Activated naive CD4-positive, alpha-beta T cell treated with anti-CD3 and anti-CD28 coated beads, Interleukin-2, amount 10 ng/mL, durations not matched to agents 5 hours and 36 hours (primary cell): ENCODE results near the gene BTNL3. TPM values are rescaled to one million over a fixed set of nuclear protein-coding genes. Genes with fewer than 3 reads are reported as not detected.

Experiments used
- microRNA-seq: library from miRNA; unstranded; fragments of <30 nt; microRNA quantifications from one replicate; pipeline ENCODE4 v1.2.0, GENCODE V29; 2022; ENCODE audit warnings: borderline microRNAs expressed, borderline replicate concordance
- total RNA-seq, 2 experiments: library from RNA; stranded (reverse); gene quantifications; one replicate each; pipeline ENCODE4 v1.2.3, GENCODE V29; 2021

The BTNL3 gene, protein sequence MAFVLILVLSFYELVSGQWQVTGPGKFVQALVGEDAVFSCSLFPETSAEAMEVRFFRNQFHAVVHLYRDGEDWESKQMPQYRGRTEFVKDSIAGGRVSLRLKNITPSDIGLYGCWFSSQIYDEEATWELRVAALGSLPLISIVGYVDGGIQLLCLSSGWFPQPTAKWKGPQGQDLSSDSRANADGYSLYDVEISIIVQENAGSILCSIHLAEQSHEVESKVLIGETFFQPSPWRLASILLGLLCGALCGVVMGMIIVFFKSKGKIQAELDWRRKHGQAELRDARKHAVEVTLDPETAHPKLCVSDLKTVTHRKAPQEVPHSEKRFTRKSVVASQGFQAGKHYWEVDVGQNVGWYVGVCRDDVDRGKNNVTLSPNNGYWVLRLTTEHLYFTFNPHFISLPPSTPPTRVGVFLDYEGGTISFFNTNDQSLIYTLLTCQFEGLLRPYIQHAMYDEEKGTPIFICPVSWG
- not detected for total RNA-seq

GRCh38 chr5:180988592-180988991 lies at the start of gene BTNL3:
Gene BTNL3, plus strand, starts transcription at chr5:180988846. Its CDS starts 183 bp downstream, at chr5:180989029.

GRCh38 chr5:181039931-181040630 lies 51.4 kb downstream of the BTNL3 start, which contains the start of gene BTNL9:
Gene BTNL9, plus strand, starts transcription at chr5:181040266. Its CDS starts 5,224 bp downstream, at chr5:181045490.

Small RNAs within 50 kb of the gene (microRNA-seq; reads per million reads assigned to microRNA genes)
- gene MIR8089: not detected

Other genes starting within 250 kb of the BTNL3 start
- gene OR2Y1, start 248.8 kb upstream of the BTNL3 start, total RNA-seq: not detected
- gene MGAT1, start 186.0 kb upstream of the BTNL3 start, total RNA-seq: 100 to 1,000 TPM; 176 to 184 TPM
- 10 to 100 TPM; 31.0 to 32.8 TPM for gene ZFP62, start 127.6 kb upstream of the BTNL3 start, total RNA-seq
- gene BTNL8, start 89.7 kb upstream of the BTNL3 start, total RNA-seq: not detected
- not detected for gene BTNL9, start 51.4 kb downstream of the BTNL3 start, total RNA-seq
- gene OR2V1, start 142.3 kb downstream of the BTNL3 start, total RNA-seq: not detected
- gene OR2V2, start 158.7 kb downstream of the BTNL3 start, total RNA-seq: not detected
- gene TRIM7, start 216.3 kb downstream of the BTNL3 start, total RNA-seq: under 1 TPM; 0.48 to 0.88 TPM
- 10 to 100 TPM; 40.3 to 40.8 TPM for gene TRIM41, start 234.4 kb downstream of the BTNL3 start, total RNA-seq